HG03521 (cell line): ENCODE data around the gene DENND11.

ENCODE experiments used
- ATAC-seq: cut with Tn5 transposase; IDR thresholded peaks from one replicate; pipeline ENCODE4 v1.9.1; 2021; ENCODE audit warnings: mild to moderate bottlenecking, moderate library complexity; ENCODE audit not compliant: unreplicated experiment

DENND11 gene

DNA sequence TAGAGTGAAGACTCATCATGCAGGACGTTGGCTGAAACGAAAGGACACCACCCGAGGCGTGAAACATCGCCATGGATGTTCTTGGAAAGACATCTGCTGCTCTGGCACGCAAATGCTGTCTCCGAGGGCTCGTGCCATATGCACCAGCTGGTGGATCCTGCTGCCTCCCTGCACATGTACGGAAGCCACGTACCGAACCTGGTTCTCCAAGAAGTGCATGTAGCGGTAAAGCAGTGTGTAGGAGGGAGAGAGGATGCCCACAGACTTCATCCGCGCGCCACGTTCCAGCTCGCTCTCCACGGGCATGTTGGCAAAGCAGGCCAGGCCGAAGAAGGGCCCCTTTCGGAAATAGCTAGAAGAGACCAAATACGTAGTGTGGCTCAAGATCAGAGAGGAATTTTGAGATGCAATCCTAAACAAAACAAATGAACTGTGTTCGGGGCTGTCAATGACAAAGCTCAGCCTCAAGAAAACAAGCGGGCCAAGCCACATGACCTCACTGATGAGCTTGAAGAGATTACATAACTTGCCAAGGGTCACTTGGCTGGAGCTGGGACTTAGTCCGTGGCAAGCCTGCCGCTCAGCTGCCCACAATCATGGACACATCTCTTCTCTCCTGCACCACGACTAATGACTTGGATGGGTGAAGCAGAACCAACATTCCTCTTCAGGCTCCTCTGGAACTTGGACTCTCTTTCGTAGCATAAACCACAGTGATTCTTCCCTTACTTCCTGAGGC is 16.5 kb downstream of the DENND11 start:
- no peak for ATAC-seq

GRCh38 chr7:141679014-141679413 is 23.0 kb downstream of the DENND11 start:
- ATAC-seq, result peak; percentile 55

DNA sequence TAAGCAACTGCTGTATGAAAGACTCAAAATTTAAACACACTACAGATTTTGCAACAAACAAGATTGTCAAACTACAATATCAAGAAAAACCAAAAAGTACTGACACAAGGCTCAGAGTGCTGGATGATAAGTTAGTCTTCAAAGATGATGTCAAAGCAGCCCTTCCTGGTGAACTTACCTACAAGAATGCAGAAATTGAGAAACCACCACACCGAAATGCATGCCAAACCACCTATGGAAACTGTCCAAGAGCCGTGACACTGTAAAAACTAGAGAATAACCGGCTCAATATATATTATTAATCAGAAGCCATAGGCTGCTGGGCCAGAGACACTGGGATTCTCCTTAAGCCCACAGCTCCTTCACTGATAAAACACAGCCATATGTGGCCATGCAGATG is 25.3 kb downstream of the DENND11 start:
- no peak for ATAC-seq

DNA sequence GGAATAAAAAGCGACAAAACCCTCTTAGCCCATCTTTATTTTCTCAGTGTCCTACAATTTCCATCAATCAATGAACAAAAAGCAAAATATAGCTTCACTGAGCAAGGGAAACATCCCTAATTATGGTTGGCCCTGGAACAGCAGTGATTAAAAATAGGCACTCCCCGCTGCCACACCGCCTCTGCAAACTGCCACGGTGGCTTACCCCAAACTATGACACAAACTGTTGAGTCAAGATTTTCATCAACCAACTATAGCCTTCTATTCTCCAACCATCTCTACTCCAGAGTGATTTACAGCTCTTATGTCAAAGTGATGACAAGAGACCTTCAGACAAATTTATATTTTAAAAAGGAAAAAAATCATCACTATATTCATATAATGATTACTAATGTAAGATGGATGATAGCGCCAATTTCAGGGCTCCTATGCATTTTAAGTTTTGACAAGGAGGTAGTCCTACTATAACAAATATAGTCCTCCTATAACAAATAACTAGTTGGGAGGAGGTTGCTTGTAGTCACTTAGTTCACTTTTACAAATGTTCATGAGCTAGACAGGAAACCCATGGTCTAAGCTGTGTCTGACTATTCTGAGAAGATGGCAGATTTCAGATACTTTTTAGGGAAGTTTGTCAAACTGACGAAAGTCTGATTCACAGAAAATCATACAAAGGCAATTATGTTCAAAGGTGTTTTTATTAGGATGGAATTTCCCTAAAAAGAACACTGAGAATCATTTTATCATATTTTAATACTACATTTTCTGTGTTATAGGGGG is 26.3 kb downstream of the DENND11 start:
- ATAC-seq, result no peak

- ATAC-seq, result no peak
These were observed 27.3 kb downstream of the DENND11 start for GRCh38 chr7:141674702-141675101.

GRCh38 chr7:141674171-141674671 is 27.7 kb downstream of the DENND11 start:
- ATAC-seq, result no peak

GRCh38 chr7:141673346-141673745 is 28.6 kb downstream of the DENND11 start:
- no peak for ATAC-seq

- ATAC-seq, result no peak
These were observed 30.1 kb downstream of the DENND11 start for GRCh38 chr7:141671705-141672496.

DNA sequence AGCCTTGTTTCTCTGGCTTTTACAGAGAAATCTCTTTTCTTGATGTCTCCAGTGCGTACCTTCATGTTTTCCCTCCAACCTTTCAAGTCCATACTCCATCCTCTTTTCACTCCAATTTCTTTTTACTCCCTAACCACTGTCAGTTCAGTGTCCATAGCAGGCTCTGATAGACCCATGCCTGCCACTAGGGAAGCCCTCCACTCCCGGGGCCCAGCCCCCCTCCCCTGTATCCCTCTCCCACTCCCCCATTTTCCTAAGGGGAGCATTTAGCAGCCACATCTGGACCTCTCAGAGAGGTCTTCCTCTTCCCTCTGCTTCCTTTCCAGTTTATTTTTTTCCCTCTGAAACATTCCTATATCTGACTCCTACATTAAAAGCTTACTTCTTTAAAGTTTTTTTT is 33.1 kb downstream of the DENND11 start:
- ATAC-seq, result no peak

DNA sequence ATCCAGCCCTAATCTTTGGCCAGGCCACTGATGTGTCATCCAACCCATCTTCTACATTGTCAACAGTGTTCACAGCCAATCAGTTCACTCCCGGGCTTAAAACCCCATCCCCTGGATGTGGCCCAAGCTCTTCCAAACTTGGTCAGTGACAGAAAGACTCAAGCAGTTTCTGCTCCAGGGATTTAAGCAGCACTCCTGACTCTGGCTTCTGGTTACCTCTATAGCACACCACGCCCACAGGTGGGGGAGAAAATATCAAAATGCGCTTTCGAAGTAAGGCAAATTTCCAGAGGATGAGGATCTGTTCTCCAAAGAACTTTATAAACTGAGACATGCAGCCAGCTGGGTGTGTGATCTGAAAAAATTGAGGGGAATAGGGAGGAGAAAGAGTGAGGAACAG is 35.9 kb downstream of the DENND11 start:
- no peak for ATAC-seq

DNA sequence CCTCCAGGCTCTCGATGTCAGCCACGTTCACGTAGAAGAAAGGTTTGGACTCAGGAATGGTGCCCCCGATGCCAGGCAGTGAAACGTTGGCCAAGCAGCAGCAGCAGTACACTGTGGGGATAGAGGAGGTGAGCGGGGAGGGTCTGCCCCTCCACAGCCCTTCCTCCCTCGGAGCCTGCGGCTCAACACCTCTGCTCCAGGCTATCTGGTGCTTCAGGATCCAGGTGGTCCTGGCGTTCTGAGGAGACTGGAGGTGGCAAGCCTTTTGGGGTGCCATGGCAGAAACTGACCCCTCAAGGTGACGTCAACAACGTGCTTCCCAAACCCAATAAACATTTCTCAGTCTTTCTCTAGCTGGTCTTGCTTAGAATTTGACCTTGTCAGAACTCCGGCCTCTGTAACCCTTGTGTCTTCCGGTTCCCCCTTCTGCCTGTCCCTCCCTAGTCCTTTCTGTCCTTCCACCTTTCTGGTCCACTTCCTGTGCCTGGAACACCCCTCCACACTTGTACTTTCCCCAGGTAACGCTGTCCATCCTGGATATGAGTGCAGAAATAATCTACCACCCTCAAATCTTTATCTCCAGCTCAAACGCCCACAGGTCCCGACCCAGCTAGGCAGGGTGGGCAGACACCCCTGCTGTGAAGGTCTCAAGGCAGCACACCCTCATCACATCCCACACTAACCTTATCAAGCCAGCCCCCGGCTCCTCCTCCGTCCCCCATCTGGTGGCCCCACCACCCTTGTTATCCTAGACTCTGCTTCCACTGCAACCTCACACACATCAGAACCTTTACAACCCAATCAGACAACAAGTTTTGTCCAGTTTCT is 36.5 kb downstream of the DENND11 start:
- ATAC-seq, result no peak

DNA sequence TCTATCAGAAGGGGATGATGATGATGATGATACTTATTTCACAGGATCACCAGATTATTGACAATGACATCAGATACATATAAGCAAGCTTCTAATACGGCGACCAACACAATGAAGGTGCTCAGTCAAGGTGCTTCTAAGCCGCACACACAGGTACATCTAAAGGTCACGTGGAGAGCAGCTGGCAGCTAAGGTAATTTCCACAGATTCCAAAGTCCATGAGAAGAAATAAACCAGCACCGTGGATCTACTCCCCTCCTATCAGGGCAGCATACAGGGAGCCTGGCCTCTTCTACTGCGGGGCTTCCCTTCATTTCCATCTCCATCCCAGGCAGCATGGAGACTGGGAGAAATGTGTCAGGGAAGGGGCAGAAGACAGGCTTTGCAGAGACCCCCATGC is 37.5 kb downstream of the DENND11 start:
- ATAC-seq, result no peak

- ATAC-seq, result no peak
These were observed 38.7 kb downstream of the DENND11 start for GRCh38 chr7:141663081-141663849.

- ATAC-seq, result no peak
These were observed 41.7 kb downstream of the DENND11 start for GRCh38 chr7:141660259-141660658.

GRCh38 chr7:141659501-141659900 is 42.5 kb downstream of the DENND11 start:
- no peak for ATAC-seq

- peak; percentile 76 for ATAC-seq
These were observed 47.4 kb downstream of the DENND11 start for GRCh38 chr7:141654551-141654950.

DNA sequence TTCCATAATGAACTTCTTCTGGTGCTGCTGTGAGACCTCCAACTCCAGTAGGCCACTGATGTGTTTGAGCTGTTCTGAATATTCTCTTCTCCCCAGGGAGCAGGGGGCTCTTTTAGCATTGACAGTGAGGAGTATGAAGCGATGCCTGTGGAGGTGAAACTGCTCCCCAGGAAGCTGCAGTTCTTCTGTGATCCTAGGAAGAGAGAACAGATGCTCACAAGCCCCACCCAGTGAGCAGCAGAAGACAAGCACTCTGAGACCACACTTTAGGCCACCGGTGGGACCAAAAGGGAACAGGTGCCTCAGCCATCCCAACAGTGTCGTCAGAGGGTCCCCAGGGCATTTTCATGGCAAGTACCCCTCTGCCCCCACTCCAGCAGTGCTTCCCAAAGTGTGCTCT is 49.3 kb downstream of the DENND11 start:
- no peak for ATAC-seq
